Osteoblast (primary cell): Measurements from ENCODE around the gene EXD3. TPM values are rescaled to one million over a fixed set of nuclear protein-coding genes. Genes with fewer than 3 reads are reported as not detected.

ENCODE experiments used
- DNase-seq: peaks from one replicate; pipeline ENCODE4 v3.0.0; 2011; ENCODE audit warnings: low spot score, mixed read lengths; ENCODE audit not compliant: insufficient read length; ENCODE audit errors: missing footprints
- H2AFZ ChIP-seq: 2 replicates; pipeline ENCODE4 v1.6.0; 2011; ENCODE audit warnings: mild to moderate bottlenecking, low read length
- H3K27ac ChIP-seq: 2 replicates; pipeline ENCODE4 v1.5.1; 2011; ENCODE audit warnings: mild to moderate bottlenecking, low read depth, low read length, moderate library complexity
- H3K27me3 ChIP-seq: 2 replicates; pipeline ENCODE4 v1.6.0; 2012; ENCODE audit warnings: mild to moderate bottlenecking, control low read depth, inconsistent platforms, low read length, moderate library complexity; ENCODE audit not compliant: insufficient read depth
- H3K36me3 ChIP-seq: 2 replicates; pipeline ENCODE4 v1.5.1; 2011; ENCODE audit warnings: mild to moderate bottlenecking, low read length, control low read depth, moderate library complexity; ENCODE audit not compliant: insufficient read depth
- H3K4me1 ChIP-seq: 2 replicates; pipeline ENCODE4 v1.5.1; 2011; ENCODE audit warnings: mild to moderate bottlenecking, low read length, control low read depth, moderate library complexity; ENCODE audit not compliant: insufficient read depth
- H3K4me2 ChIP-seq: 2 replicates; pipeline ENCODE4 v1.6.0; 2011; ENCODE audit warnings: mild to moderate bottlenecking, low read length; ENCODE audit not compliant: insufficient read depth
- H3K4me3 ChIP-seq: fragments of 200-600 bp; sonication (generic); 3 replicates; pipeline ENCODE4 v1.5.1; 2012; ENCODE audit warnings: mild to moderate bottlenecking, low read length, inconsistent platforms; ENCODE audit not compliant: insufficient read depth
- H3K79me2 ChIP-seq: 2 replicates; pipeline ENCODE4 v1.6.0; 2012; ENCODE audit warnings: mild to moderate bottlenecking, low read length, control low read depth, inconsistent platforms; ENCODE audit not compliant: insufficient read depth
- H3K9me3 ChIP-seq: 2 replicates; pipeline ENCODE4 v1.5.1; 2011; ENCODE audit warnings: low read depth, low read length, control low read depth
- H4K20me1 ChIP-seq: 2 replicates; pipeline ENCODE4 v1.6.0; 2012; ENCODE audit warnings: mild to moderate bottlenecking, low read length, control low read depth; ENCODE audit not compliant: insufficient read depth
- CTCF ChIP-seq: IDR thresholded peaks from 2 replicates; pipeline ENCODE4 v1.5.1; 2011; ENCODE audit warnings: mild to moderate bottlenecking, low read depth, low read length, moderate library complexity; ENCODE audit errors: extremely low read depth
- total RNA-seq: library from RNA; depleted of rRNA; stranded (reverse); fragments of >200 nt; gene quantifications from 2 replicates; pipeline ENCODE4 v1.2.3, GENCODE V29; 2012

EXD3 gene
- total RNA-seq, 1 donor, result 7.6 TPM

GRCh38 chr9:137421838-137422603, 941 bp downstream of the EXD3 start:
- Histone ChIP-seq H3K4me1 (peaks cover 12% of the 10 kb centered on the region), H3K79me2 (peaks cover 20% of the 10 kb centered on the region), H2AFZ (peak overlapping the region; percentile 96), H3K27me3 (no peaks in the 10 kb centered on the region), H4K20me1 (no peaks in the 10 kb centered on the region), H3K36me3 (no peaks in the 10 kb centered on the region), H3K4me3 (peak overlapping the region; percentile 87), H3K4me2 (peak overlapping the region; percentile 99), H3K27ac (peak overlapping the region; percentile 41), H3K9me3 (no peaks in the 10 kb centered on the region)
- peak; percentile 79 for DNase-seq
- no peak for TF ChIP-seq CTCF

- no peak overlapping the region for H3K27ac ChIP-seq
- H4K20me1 ChIP-seq, result peaks cover 12% of the 10 kb centered on the region
- H3K4me1 ChIP-seq, result peaks cover 11% of the 10 kb centered on the region
- H2AFZ ChIP-seq, result no peak overlapping the region
- DNase-seq, result no peak
- peaks cover 34% of the 10 kb centered on the region for H3K79me2 ChIP-seq
- peak overlapping the region; percentile 37 for H3K4me2 ChIP-seq
- peak overlapping the region; percentile 51 for H3K4me3 ChIP-seq
- H3K9me3 ChIP-seq, result no peaks in the 10 kb centered on the region
- no peaks in the 10 kb centered on the region for H3K27me3 ChIP-seq
- H3K36me3 ChIP-seq, result no peaks in the 10 kb centered on the region
- TF ChIP-seq CTCF, result no peak
Observed at GRCh38 chr9:137417161-137418021, 5.6 kb downstream of the EXD3 start.

- Histone ChIP-seq H3K4me1 (peaks cover 13% of the 10 kb centered on the region), H3K36me3 (no peaks in the 10 kb centered on the region), H3K9me3 (no peaks in the 10 kb centered on the region), H3K4me2 (peak overlapping the region; percentile 37), H3K27me3 (no peaks in the 10 kb centered on the region), H3K4me3 (peak overlapping the region; percentile 51), H3K79me2 (peaks cover 26% of the 10 kb centered on the region), H2AFZ (no peak overlapping the region), H3K27ac (no peak overlapping the region), H4K20me1 (peaks cover 12% of the 10 kb centered on the region)
- DNase-seq, result no peak
- TF ChIP-seq CTCF, result no peak
Observed at GRCh38 chr9:137416563-137417151, 6.3 kb downstream of the EXD3 start.
